SU-DHL-6 (cell line): ENCODE data around the gene GRID1.

Experiments
- H2AFZ ChIP-seq: fragments of 200-600 bp; sonication (generic); 2 replicates; pipeline ENCODE4 v1.6.1; 2014; ENCODE audit warnings: low read depth, mild to moderate bottlenecking, moderate library complexity, mixed read lengths, antibody characterized with exemption, low read length; ENCODE audit not compliant: severe bottlenecking
- H3F3A ChIP-seq: fragments of 200-600 bp; shearing (Covaris generic); 2 replicates; pipeline ENCODE4 v1.6.0; 2016; ENCODE audit warnings: antibody characterized with exemption, mild to moderate bottlenecking; ENCODE audit not compliant: insufficient read depth
- H3K27ac ChIP-seq: fragments of 200-600 bp; sonication (generic); 2 replicates; pipeline ENCODE4 v1.5.1; 2016; ENCODE audit warnings: low read depth, mild to moderate bottlenecking, low read length, moderate library complexity, mixed read lengths
- H3K27me3 ChIP-seq: fragments of 200-600 bp; sonication (generic), shearing (Covaris generic); 2 replicates; pipeline ENCODE4 v1.6.0; 2014; ENCODE audit warnings: mild to moderate bottlenecking, low read length
- H3K36me3 ChIP-seq: fragments of 200-600 bp; sonication (generic); 2 replicates; pipeline ENCODE4 v1.6.1; 2014; ENCODE audit warnings: mild to moderate bottlenecking, low read length, mixed read lengths
- H3K4me2 ChIP-seq: fragments of 300-600, 200-600 bp; shearing (Covaris generic), sonication (generic); 2 replicates; pipeline ENCODE4 v1.6.0; 2014; ENCODE audit warnings: low read length, low read depth, mild to moderate bottlenecking; ENCODE audit not compliant: poor library complexity, severe bottlenecking
- H3K4me3 ChIP-seq: fragments of 200-600 bp; sonication (generic); 2 replicates; pipeline ENCODE4 v1.5.1; 2014; ENCODE audit warnings: antibody characterized with exemption, low read length, mild to moderate bottlenecking, mixed read lengths; ENCODE audit not compliant: insufficient read depth, poor library complexity, severe bottlenecking
- H3K79me2 ChIP-seq: fragments of 200-600 bp; sonication (generic); 2 replicates; pipeline ENCODE4 v1.6.1; 2014; ENCODE audit warnings: mild to moderate bottlenecking, low read length, moderate library complexity; ENCODE audit not compliant: insufficient read depth
- H3K9ac ChIP-seq: fragments of 200-600 bp; sonication (generic); 2 replicates; pipeline ENCODE4 v1.7.0; 2014; ENCODE audit warnings: mild to moderate bottlenecking, low read length
- H3K9me2 ChIP-seq: fragments of 200-600 bp; sonication (generic); replicated peaks from 2 replicates; pipeline ENCODE4 v1.6.1; 2014; ENCODE audit warnings: low read length; ENCODE audit not compliant: insufficient read depth
- H3K9me3 ChIP-seq: fragments of 200-600 bp; sonication (generic); 2 replicates; pipeline ENCODE4 v1.6.1; 2014; ENCODE audit warnings: low read length, mixed read lengths; ENCODE audit not compliant: insufficient read depth
- H4K20me1 ChIP-seq: fragments of 200-600 bp; sonication (generic); 2 replicates; pipeline ENCODE4 v1.6.1; 2014; ENCODE audit warnings: low read depth, mild to moderate bottlenecking, antibody characterized with exemption, low read length, moderate library complexity, mixed read lengths
- EZH2phosphoT487 ChIP-seq: fragments of 200-600 bp; sonication (generic), shearing (Covaris generic); conservative IDR thresholded peaks from 2 replicates; pipeline ENCODE4 v1.6.1; 2018; ENCODE audit warnings: mild to moderate bottlenecking, antibody characterized with exemption, low read length, moderate library complexity, mixed read lengths
- TF ChIP-seq, protein P1 (sequence below): fragments of 200-600 bp; sonication (generic); IDR thresholded peaks from one replicate; pipeline ENCODE4 v1.5.1; 2017; ENCODE audit warnings: antibody characterized with exemption, mild to moderate bottlenecking, low read length, moderate library complexity; ENCODE audit not compliant: insufficient read depth, poor library complexity, severe bottlenecking

Gene GRID1

GRCh38 chr10:86344714-86345161 lies 21.9 kb downstream of the GRID1 start:
- H3K79me2 ChIP-seq, result no peaks in the 10 kb centered on the region
- no peaks in the 10 kb centered on the region for H3K9me3 ChIP-seq
- no peak overlapping the region for H2AFZ ChIP-seq
- no peak for TF ChIP-seq EZH2phosphoT487
- TF ChIP-seq, protein P1, sequence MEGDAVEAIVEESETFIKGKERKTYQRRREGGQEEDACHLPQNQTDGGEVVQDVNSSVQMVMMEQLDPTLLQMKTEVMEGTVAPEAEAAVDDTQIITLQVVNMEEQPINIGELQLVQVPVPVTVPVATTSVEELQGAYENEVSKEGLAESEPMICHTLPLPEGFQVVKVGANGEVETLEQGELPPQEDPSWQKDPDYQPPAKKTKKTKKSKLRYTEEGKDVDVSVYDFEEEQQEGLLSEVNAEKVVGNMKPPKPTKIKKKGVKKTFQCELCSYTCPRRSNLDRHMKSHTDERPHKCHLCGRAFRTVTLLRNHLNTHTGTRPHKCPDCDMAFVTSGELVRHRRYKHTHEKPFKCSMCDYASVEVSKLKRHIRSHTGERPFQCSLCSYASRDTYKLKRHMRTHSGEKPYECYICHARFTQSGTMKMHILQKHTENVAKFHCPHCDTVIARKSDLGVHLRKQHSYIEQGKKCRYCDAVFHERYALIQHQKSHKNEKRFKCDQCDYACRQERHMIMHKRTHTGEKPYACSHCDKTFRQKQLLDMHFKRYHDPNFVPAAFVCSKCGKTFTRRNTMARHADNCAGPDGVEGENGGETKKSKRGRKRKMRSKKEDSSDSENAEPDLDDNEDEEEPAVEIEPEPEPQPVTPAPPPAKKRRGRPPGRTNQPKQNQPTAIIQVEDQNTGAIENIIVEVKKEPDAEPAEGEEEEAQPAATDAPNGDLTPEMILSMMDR, result no peak
- H3K36me3 ChIP-seq, result no peaks in the 10 kb centered on the region
- H3K9ac ChIP-seq, result no peak overlapping the region
- H3K4me2 ChIP-seq, result no peak overlapping the region
- no peaks in the 10 kb centered on the region for H3F3A ChIP-seq
- no peaks in the 10 kb centered on the region for H3K9me2 ChIP-seq
- H3K27me3 ChIP-seq, result no peaks in the 10 kb centered on the region
- no peak overlapping the region for H3K27ac ChIP-seq
- no peaks in the 10 kb centered on the region for H4K20me1 ChIP-seq
- no peak overlapping the region for H3K4me3 ChIP-seq

- no peaks in the 10 kb centered on the region for H3K9me3 ChIP-seq
- no peak overlapping the region for H3K4me2 ChIP-seq
- no peak for TF ChIP-seq EZH2phosphoT487
- TF ChIP-seq, protein P1, result no peak
- no peaks in the 10 kb centered on the region for H3F3A ChIP-seq
- H2AFZ ChIP-seq, result no peak overlapping the region
- H3K4me3 ChIP-seq, result no peak overlapping the region
- no peaks in the 10 kb centered on the region for H3K9me2 ChIP-seq
- H3K27ac ChIP-seq, result no peak overlapping the region
- no peaks in the 10 kb centered on the region for H4K20me1 ChIP-seq
- H3K79me2 ChIP-seq, result no peaks in the 10 kb centered on the region
- H3K27me3 ChIP-seq, result no peaks in the 10 kb centered on the region
- H3K9ac ChIP-seq, result no peak overlapping the region
- H3K36me3 ChIP-seq, result no peaks in the 10 kb centered on the region
Measured at GRCh38 chr10:86344281-86344680, 22.3 kb downstream of the GRID1 start.

DNA sequence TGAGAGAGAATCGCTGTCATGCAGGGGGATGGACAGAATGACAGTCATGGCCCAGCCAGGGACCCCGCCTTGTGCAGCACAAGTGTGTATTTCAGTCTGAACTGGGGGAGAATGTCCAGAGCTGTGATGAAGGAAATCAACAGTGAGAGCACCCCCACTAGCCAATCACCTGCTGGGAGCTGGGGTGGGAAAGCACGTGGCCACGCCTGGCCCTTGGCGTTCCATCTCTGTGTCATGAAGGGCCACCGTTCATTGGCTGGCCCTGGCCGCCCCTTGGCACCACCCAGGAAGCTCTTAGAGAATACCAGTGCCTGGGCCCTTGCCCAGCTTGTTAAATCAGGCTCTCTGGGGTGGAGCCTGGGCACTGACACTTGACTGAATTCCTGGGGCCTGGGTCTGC lies 22.8 kb downstream of the GRID1 start:
- Histone ChIP-seq H3K9me3 (no peaks in the 10 kb centered on the region), H2AFZ (no peak overlapping the region), H3K4me2 (no peak overlapping the region), H3K4me3 (no peak overlapping the region), H3K9ac (no peak overlapping the region), H3K79me2 (no peaks in the 10 kb centered on the region), H3K36me3 (no peaks in the 10 kb centered on the region), H4K20me1 (no peaks in the 10 kb centered on the region), H3F3A (no peaks in the 10 kb centered on the region), H3K9me2 (no peaks in the 10 kb centered on the region), H3K27me3 (no peaks in the 10 kb centered on the region), H3K27ac (no peak overlapping the region)
- no peak for TF ChIP-seq EZH2phosphoT487
- TF ChIP-seq, protein P1, result no peak
